Stimulated activated CD8-positive, alpha-beta memory T cell treated with anti-CD3 and anti-CD28 coated beads, Interleukin-12 subunit alpha, Interleukin-12 subunit beta, amount 100 ng/mL, for 4 hours (primary cell): ENCODE data around the gene CHKA.

Experiments
- DNase-seq: peaks from one replicate; pipeline ENCODE4 v3.0.0-alpha.2; 2020; ENCODE audit warnings: low read depth

CHKA gene

GRCh38 chr11:68142441-68143309, 21.5 kb upstream of the CHKA start:
- no peak for DNase-seq

- DNase-seq, result peak; percentile 17
These were observed 20.8 kb upstream of the CHKA start for GRCh38 chr11:68142028-68142412.

GRCh38 chr11:68141246-68142027, 20.2 kb upstream of the CHKA start:
- DNase-seq, result no peak

DNA sequence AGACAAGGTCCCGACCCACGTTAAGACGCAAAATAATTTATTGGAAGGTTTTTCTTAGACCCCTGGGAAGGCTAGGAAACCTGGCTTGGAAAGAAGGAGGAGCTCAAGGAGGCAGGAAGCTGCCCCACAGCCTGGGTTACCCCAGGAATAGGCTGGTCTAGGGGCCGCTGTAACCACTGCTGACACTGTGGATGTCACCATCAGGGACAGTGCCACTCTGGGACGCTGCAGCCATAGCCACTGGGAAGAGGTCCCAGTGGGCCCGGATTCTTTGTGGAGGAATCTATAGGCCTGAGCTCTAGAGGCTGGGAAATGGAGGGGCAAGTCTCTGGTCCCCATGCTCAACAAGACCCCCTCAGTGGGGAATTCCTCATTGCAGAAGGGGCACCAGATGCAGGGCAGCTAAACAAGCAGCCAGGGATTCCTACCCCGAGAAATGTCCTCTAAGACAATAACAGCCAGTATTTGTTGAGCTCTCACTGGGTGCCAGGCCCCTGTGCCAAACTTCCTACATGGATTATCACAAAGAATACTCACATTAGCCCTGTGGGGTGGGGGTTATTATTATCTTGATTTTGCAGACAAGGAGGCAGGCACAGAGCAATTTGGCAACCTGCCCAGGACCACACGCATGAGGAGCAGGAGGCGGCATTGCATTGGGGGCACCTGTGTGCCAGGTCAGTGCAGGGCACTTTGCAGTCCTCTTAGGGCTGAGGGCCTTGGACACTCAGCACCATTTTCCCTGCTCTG, 19.5 kb upstream of the CHKA start:
- DNase-seq, result no peak

DNA sequence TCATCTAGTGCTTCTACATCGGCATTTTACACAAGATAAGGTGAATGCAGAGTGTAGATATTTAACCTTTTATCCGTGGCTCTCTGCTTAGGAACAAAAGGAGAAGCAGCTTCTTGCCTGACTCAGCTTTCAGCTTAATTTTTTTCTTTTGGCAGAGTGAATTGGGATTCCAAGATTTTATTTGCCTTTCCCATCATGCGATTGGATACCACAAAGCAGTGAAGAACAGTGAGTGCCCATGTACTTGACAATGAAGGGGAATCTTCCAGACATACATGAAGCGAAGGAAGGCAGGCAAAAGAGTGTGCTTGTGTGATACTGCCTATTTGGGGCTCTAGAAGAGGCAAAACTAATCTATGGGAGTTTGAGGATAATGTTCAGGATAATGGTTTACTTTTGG, 17.0 kb upstream of the CHKA start:
- no peak for DNase-seq

- DNase-seq, result no peak
These were observed 16.6 kb upstream of the CHKA start for GRCh38 chr11:68137833-68138232.

DNA sequence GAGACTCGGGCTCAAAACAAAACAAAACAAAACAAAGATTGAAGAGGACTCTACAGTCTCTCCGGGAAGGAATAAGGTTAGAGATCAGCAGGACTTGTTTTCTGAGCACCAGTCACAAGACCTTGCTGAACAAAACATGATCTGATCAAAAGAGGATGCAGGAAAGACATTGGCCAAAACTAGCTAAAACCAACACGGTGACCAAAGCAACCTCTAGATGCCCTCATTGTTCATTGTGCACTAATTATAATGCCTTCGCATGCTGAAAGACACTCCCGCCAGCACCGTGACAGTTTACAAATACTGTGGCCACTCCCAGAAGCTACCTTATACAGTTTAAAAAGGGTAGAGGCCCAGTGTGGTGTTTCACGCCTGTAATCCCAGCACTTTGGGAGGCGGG, 15.7 kb upstream of the CHKA start:
- DNase-seq, result no peak

GRCh38 chr11:68135161-68135560, 14.0 kb upstream of the CHKA start:
- DNase-seq, result no peak

- DNase-seq, result no peak
These were observed 12.6 kb upstream of the CHKA start for GRCh38 chr11:68133761-68134160.

GRCh38 chr11:68130121-68130520, 8.9 kb upstream of the CHKA start:
- DNase-seq, result no peak

DNA sequence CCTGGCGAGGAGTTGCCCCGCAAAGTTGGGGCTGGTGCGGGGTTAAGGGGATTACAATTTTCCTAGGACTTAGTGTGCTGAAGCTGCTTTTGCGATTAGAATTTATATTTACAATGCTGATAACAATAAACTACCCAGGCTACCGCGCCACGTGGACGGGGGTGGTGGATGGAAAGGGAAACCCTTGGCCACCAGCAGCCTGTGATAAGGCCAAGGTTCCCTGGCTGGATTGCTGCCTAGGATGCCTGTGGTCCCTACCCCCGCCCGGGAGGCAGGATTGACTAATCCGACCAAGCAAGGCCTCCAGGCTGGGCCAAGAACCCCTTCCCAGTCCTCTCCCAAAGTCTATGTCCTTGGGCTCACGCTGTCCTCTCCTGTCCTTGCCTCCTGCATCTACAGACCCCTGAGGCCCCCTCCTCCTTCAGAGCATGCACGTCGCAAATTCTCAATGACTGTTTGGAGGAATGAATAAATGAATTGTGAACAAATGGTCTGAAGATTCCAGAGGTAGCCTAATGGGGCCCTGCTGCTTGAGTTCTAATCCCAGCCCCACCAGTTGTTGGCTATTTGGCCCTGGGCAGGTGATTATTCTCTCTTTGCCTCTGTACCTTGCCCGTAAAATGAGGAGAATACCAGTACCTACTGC, 7.6 kb upstream of the CHKA start:
- no peak for DNase-seq

DNA sequence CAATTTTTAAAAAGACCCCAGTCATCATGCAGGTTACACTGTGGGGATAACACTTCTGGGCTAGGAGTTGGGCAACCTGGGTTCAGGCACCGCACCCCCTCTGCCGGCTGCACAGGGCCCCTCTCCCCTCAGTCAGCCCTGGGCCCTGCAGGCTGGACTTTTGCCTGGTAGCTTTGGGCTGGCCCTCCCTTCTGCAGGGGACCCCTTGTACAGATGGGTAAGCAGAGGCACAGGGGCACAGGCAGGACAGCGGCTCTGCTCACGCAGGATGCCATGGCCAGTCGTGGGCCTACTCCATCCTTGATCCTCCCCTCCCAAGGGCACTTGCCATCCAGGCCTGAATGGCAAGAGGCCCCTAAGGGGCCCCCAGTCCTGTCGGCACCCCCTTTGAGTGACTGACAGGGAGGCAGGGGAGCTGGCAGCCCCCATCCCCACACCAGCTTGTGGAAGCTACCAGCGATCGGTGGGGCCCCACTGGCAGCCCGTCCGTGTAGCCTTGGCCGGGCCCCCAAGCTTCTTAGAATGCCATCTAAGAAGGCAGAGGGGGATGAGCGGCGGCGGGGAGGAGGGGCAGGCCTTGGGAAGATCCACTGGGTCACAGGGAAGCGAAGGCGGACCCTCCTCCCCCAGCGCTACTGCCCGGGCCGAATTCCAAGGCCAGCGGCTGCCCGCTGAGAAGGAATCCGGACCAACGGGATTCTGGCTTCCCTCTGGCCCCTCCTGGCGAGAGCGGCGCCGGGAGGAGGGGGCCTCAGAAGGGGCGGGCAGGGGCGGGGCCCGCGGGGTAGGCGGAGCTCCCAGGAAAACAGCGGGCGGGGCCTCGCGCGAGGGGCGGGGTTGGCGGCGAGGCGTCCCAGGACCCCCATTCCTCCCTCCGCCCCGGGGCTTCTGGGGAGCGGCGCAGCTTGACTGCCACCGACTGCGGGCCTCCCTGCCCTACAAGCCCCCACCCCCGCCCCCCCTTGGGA, 6.8 kb upstream of the CHKA start:
- DNase-seq, result no peak

- DNase-seq, result no peak
These were observed 4.0 kb upstream of the CHKA start for GRCh38 chr11:68125164-68125563.

- DNase-seq, result no peak
These were observed 1.9 kb upstream of the CHKA start for GRCh38 chr11:68122936-68123539.

DNA sequence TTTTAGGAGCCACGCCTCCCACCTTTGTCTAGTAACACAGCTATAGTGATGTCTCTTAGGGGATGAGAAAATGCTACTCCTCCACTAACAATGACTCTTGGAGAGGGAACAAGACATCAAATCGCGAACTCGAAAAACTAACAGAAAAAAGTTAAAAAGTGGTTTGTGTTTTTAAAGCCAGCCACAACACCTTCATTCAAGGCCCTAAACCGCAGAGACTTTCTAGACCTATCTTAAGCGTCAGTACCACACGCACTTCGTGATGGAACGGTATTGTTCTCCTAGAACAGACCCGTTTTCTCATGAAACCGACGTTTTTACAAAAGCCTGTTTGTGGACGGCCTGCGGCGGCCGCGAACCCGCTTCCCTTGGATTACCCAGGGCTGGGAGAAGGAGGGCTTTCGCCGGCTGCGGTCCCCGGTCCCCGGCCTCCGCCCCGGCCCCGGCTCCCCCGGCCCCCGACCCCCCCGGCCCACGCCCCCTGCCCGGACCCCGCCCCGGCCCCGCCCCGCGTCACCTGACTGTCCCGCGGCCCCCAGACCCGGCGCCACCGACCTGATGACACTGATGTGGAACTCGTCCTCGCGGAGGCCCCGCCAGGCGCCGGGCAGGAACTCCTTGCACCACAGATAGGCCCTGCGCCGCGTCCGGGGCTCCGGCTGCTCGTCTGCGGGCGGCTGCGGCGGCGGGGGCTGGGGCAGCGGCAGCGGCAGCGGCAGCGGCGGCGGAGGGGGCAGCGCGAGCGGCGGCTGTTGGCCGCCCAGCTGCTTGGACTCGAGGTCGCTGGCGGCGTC, 718 bp downstream of the CHKA start:
- DNase-seq, result peak; percentile 10

- DNase-seq, result no peak
These were observed 2.3 kb downstream of the CHKA start for GRCh38 chr11:68118706-68119448.

- DNase-seq, result no peak
These were observed 3.2 kb downstream of the CHKA start for GRCh38 chr11:68117853-68118470.

GRCh38 chr11:68116974-68117373, 4.2 kb downstream of the CHKA start:
- DNase-seq, result no peak

- DNase-seq, result no peak
These were observed 5.1 kb downstream of the CHKA start for GRCh38 chr11:68116126-68116525.
